ENCODE data around the gene ATXN7L1. TPM values are rescaled to one million over a fixed set of nuclear protein-coding genes. Genes with fewer than 3 reads are reported as not detected.

ATXN7L1 gene
- total RNA-seq, 2 experiments from 2014 or later, result 0.59 TPM; not detected in 1

GRCh38 chr7:105760551-105761447 lies 115.6 kb downstream of the ATXN7L1 start:
- BruUV-seq (replicated peaks), result no TSS peak
- no peak for TF ChIP-seq EZH2phosphoT487 (IDR thresholded peaks at IDR 0.05; ENCODE audit: borderline replicate concordance, low read depth, low read length)
- TF ChIP-seq CTCF (conservative IDR thresholded peaks at IDR 0.05; ENCODE audit: low read length), result peak; percentile 33; the same call in 1 of the 2 replicates
- DNase-seq (ENCODE audit: low spot score), result no peak
- Histone ChIP-seq H3K27ac (ENCODE audit: low read depth, low read length, poor library complexity, severe bottlenecking) (no peak overlapping the region), H3K9me2 (ENCODE audit: insufficient read depth, low read length) (no peaks in the 10 kb centered on the region), H2AFZ (ENCODE audit: low read length) (no peak overlapping the region), H4K20me1 (ENCODE audit: insufficient read depth, low read length) (no peaks in the 10 kb centered on the region), H3K36me3 (ENCODE audit: insufficient read depth, low read length) (no peaks in the 10 kb centered on the region), H3K79me2 (ENCODE audit: insufficient read depth, low read depth, low read length) (no peaks in the 10 kb centered on the region), H3K4me1 (ENCODE audit: insufficient read depth, low read length, poor library complexity, severe bottlenecking) (no peaks in the 10 kb centered on the region), H3K4me2 (ENCODE audit: low read length) (no peak overlapping the region), H3K9me3 (ENCODE audit: low read length) (no peaks in the 10 kb centered on the region), H3K4me3 (ENCODE audit: low read depth, low read length, poor library complexity, severe bottlenecking) (no peak overlapping the region)
- ChIA-PET POLR2A (interaction anchor here (0.7 to 1.0 kb wide), 3 partner anchors 17 to 404 kb away, joined by 3 to 4 read pairs (median 3); no protein-coding TSS in a partner anchor), CTCF (ENCODE audit: unreplicated experiment) (interaction anchor here (1.1 kb wide), 2 partner anchors 281 to 407 kb away, joined by 3 to 4 read pairs; no protein-coding TSS in a partner anchor)
- intact Hi-C loops (cut with micrococcal nuclease; ENCODE audit: unreplicated experiment), result loop anchor here (1.0 to 10.0 kb wide), 3 partner anchors 114 to 406 kb away; partner anchors contain the start of gene ATXN7L1

- no peaks in the 10 kb centered on the region for H3K79me2 ChIP-seq (ENCODE audit: insufficient read depth, low read depth, low read length)
- H3K4me3 ChIP-seq (ENCODE audit: low read depth, low read length, poor library complexity, severe bottlenecking), result no peak overlapping the region
- no peak overlapping the region for H2AFZ ChIP-seq (ENCODE audit: low read length)
- intact Hi-C loops (cut with micrococcal nuclease; ENCODE audit: unreplicated experiment), result loop anchor here (1.0 to 10.0 kb wide), 3 partner anchors 115 to 406 kb away; partner anchors contain the start of gene ATXN7L1
- no peaks in the 10 kb centered on the region for H3K36me3 ChIP-seq (ENCODE audit: insufficient read depth, low read length)
- no peaks in the 10 kb centered on the region for H3K9me3 ChIP-seq (ENCODE audit: low read length)
- peak; percentile 85 for TF ChIP-seq CTCF (conservative IDR thresholded peaks at IDR 0.05; ENCODE audit: low read length)
- TF ChIP-seq EZH2phosphoT487 (IDR thresholded peaks at IDR 0.05; ENCODE audit: borderline replicate concordance, low read depth, low read length), result no peak
- no peaks in the 10 kb centered on the region for H4K20me1 ChIP-seq (ENCODE audit: insufficient read depth, low read length)
- CTCF ChIA-PET (ENCODE audit: unreplicated experiment), result interaction anchor here (1.1 kb wide), 1 partner anchor 408 kb away, joined by 3 read pairs; no protein-coding TSS in a partner anchor
- no peak overlapping the region for H3K27ac ChIP-seq (ENCODE audit: low read depth, low read length, poor library complexity, severe bottlenecking)
- POLR2A ChIA-PET, result interaction anchor here (0.7 to 0.9 kb wide), 3 partner anchors 16 to 169 kb away, joined by 3 to 4 read pairs (median 3); no protein-coding TSS in a partner anchor
- H3K9me2 ChIP-seq (ENCODE audit: insufficient read depth, low read length), result no peaks in the 10 kb centered on the region
- BruUV-seq (replicated peaks), result no TSS peak
- peak; percentile 33 for DNase-seq (ENCODE audit: low spot score)
- H3K4me1 ChIP-seq (ENCODE audit: insufficient read depth, low read length, poor library complexity, severe bottlenecking), result no peaks in the 10 kb centered on the region
- no peak overlapping the region for H3K4me2 ChIP-seq (ENCODE audit: low read length)
These were observed 116.5 kb downstream of the ATXN7L1 start for GRCh38 chr7:105759670-105760550.

Data from OCI-LY7 (cell line).